ENCODE data around the gene ABCA4.

- TF ChIP-seq POLR2A (IDR thresholded peaks at IDR 0.05; ENCODE audit: low read length) (no peak), GATA1 (IDR thresholded peaks at IDR 0.05; ENCODE audit: low read depth, low read length) (no peak)
Measured at GRCh38 chr1:94105581-94105952, 15.4 kb downstream of the ABCA4 start.
